Thyroid gland (tissue), 4 donors: ENCODE results near the gene ANKRD2. TPM values are rescaled to one million over a fixed set of nuclear protein-coding genes. Genes with fewer than 3 reads are reported as not detected.

ENCODE experiments used
- DNase-seq, 2 donors: peaks; one replicate each; pipeline ENCODE4 v3.0.0-alpha.2; 2019
- H3K27ac ChIP-seq, 3 donors: fragments of 200-600 bp; sonication (generic); 1 replicate in 2 of 3; 2 replicates in 1 of 3; pipeline ENCODE4 v1.5.1; 2016 to 2019; ENCODE audit warnings: mild to moderate bottlenecking in 1 of 3, moderate library complexity in 1 of 3
- H3K27me3 ChIP-seq: fragments of 200-600 bp; sonication (generic); one replicate; pipeline ENCODE4 v1.5.1; 2019
- H3K36me3 ChIP-seq, 2 donors: fragments of 200-600 bp; sonication (generic); one replicate each; pipeline ENCODE4 v1.5.1; 2016 to 2019
- H3K4me1 ChIP-seq, 2 donors: fragments of 200-600 bp; sonication (generic); one replicate each; pipeline ENCODE4 v1.5.1; 2017 to 2019
- H3K4me3 ChIP-seq, 3 donors: fragments of 200-600 bp; sonication (generic); replicated peaks in 1 of 3; 1 replicate in 2 of 3; 2 replicates in 1 of 3; pipeline ENCODE4 v1.5.1; 2016; ENCODE audit warnings: mild to moderate bottlenecking in 1 of 3
- H3K9me3 ChIP-seq: fragments of 200-600 bp; sonication (generic); one replicate; pipeline ENCODE4 v1.5.1; 2017
- POLR2A ChIP-seq, 2 donors: fragments of 450-650 bp; IDR thresholded peaks; one replicate each; pipeline ENCODE4 v1.6.1; 2017; ENCODE audit warnings: antibody characterized with exemption in 2 of 2, mild to moderate bottlenecking in 2 of 2, moderate library complexity in 1 of 2
- WGBS, 2 donors: methylation state at CpG; one replicate each; pipeline ENCODE4 v1.1.5; 2017; 5-methylcytosine and 5-hydroxymethylcytosine counted together
- intact Hi-C: fragments of 100-400 bp; cut with DNase I; formaldehyde crosslinking; loops from one replicate; pipeline ENCODE4 v1.15.1; 2023
- total RNA-seq, 4 donors: library from RNA; depleted of rRNA; stranded (reverse); fragments of >200 nt; gene quantifications; one replicate each; pipeline ENCODE4 v1.2.3, GENCODE V29; 2016
- TF ChIP-seq, protein P1 (sequence below), 6 experiments: fragments of 200-600 bp in 3 of 6; fragments of 450-650 bp in 3 of 6; sonication (generic) in 3 of 6; IDR thresholded peaks; one replicate each; pipeline ENCODE4 v1.5.1; 2016 to 2019; ENCODE audit warnings: antibody characterized with exemption in 6 of 6, mild to moderate bottlenecking in 2 of 6, inconsistent platforms in 1 of 6, moderate library complexity in 1 of 6

Gene ANKRD2
- total RNA-seq, 4 donors from 2014 or later = not detected

GRCh38 chr10:97618285-97618684 is 45.7 kb downstream of the ANKRD2 start:
- intact Hi-C loops = no loop called here
- no peak overlapping the region for H3K27ac ChIP-seq
- no peak overlapping the region for H3K4me3 ChIP-seq
- H3K9me3 ChIP-seq = no peaks in the 10 kb centered on the region
- H3K4me1 ChIP-seq = no peaks in the 10 kb centered on the region
- no peaks in the 10 kb centered on the region for H3K36me3 ChIP-seq
- TF ChIP-seq, protein P1, sequence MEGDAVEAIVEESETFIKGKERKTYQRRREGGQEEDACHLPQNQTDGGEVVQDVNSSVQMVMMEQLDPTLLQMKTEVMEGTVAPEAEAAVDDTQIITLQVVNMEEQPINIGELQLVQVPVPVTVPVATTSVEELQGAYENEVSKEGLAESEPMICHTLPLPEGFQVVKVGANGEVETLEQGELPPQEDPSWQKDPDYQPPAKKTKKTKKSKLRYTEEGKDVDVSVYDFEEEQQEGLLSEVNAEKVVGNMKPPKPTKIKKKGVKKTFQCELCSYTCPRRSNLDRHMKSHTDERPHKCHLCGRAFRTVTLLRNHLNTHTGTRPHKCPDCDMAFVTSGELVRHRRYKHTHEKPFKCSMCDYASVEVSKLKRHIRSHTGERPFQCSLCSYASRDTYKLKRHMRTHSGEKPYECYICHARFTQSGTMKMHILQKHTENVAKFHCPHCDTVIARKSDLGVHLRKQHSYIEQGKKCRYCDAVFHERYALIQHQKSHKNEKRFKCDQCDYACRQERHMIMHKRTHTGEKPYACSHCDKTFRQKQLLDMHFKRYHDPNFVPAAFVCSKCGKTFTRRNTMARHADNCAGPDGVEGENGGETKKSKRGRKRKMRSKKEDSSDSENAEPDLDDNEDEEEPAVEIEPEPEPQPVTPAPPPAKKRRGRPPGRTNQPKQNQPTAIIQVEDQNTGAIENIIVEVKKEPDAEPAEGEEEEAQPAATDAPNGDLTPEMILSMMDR (IDR thresholded peaks at IDR 0.05) = no peak
- TF ChIP-seq POLR2A (IDR thresholded peaks at IDR 0.05) = no peak
- no peaks in the 10 kb centered on the region for H3K27me3 ChIP-seq
- no peak for DNase-seq
- WGBS, 2 donors = 92 to 93% methylated on average over 4 of the region's 4 CpGs

DNA sequence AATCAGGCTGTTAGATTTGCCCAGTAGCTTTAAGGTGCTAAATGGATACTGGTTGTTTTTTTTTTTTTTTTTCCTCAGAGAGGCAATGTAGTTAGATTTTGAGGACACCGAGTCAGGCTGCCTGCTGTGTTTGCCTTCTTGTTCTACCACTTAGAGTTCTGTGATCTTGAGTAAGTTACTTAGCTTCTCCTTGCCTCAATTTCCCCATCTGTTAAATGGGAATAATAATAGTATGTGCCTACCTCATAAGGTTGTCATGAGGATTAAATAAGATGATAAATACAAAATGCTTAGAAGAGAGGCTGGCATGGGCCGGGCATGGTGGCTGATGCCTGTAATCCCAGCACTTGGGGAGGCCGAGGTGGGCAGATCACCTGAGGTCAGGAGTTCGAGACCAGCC is 46.2 kb downstream of the ANKRD2 start:
- TF ChIP-seq POLR2A (IDR thresholded peaks at IDR 0.05) = no peak
- WGBS, 2 donors = 94 to 96% methylated on average over 4 of the region's 4 CpGs
- H3K4me3 ChIP-seq = no peak overlapping the region
- no peaks in the 10 kb centered on the region for H3K4me1 ChIP-seq
- no peaks in the 10 kb centered on the region for H3K9me3 ChIP-seq
- intact Hi-C loops = no loop called here
- no peak for DNase-seq
- no peak overlapping the region for H3K27ac ChIP-seq
- no peaks in the 10 kb centered on the region for H3K36me3 ChIP-seq
- H3K27me3 ChIP-seq = no peaks in the 10 kb centered on the region

- Histone ChIP-seq H3K27ac (no peak overlapping the region), H3K4me1 (no peaks in the 10 kb centered on the region), H3K4me3 (no peak overlapping the region), H3K27me3 (no peaks in the 10 kb centered on the region), H3K36me3 (no peaks in the 10 kb centered on the region), H3K9me3 (no peaks in the 10 kb centered on the region)
- WGBS, 2 donors = 91 to 100% methylated on average over 1 of the region's 1 CpG
- no peak for DNase-seq
- TF ChIP-seq, protein P1 (IDR thresholded peaks at IDR 0.05) = no peak
- TF ChIP-seq POLR2A (IDR thresholded peaks at IDR 0.05) = no peak
- intact Hi-C loops = no loop called here
These were observed 50.7 kb downstream of the ANKRD2 start for GRCh38 chr10:97623277-97623676.

DNA sequence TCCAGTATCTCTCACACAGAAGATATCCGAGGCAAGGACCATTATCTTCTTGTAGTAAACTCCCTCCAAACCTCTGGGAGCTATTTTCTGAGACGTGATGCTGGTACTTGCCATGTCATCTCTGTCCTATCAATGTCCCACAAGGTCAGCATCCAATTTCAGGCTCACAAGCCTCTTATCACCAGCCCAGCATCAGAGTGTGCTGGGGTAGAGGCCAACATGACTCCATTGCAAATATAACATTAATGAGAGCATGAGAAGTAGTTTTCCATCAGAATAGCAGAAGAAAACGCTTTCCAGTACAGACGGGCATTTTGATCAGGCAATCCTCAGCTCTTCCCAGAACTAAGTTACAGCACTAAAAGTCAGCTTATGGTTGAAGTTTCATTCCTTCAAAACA is 55.2 kb downstream of the ANKRD2 start:
- intact Hi-C loops = no loop called here
- 72 to 80% methylated on average over 4 of the region's 4 CpGs for WGBS, 2 donors
- no peak for DNase-seq
- TF ChIP-seq, protein P1 (IDR thresholded peaks at IDR 0.05) = no peak
- TF ChIP-seq POLR2A (IDR thresholded peaks at IDR 0.05) = no peak
- Histone ChIP-seq H3K4me3 (no peak overlapping the region), H3K36me3 (no peaks in the 10 kb centered on the region), H3K4me1 (peaks cover 0 to 6% of the 10 kb centered on the region in 2 donors), H3K27ac (no peak overlapping the region), H3K27me3 (no peaks in the 10 kb centered on the region), H3K9me3 (no peaks in the 10 kb centered on the region)

DNA sequence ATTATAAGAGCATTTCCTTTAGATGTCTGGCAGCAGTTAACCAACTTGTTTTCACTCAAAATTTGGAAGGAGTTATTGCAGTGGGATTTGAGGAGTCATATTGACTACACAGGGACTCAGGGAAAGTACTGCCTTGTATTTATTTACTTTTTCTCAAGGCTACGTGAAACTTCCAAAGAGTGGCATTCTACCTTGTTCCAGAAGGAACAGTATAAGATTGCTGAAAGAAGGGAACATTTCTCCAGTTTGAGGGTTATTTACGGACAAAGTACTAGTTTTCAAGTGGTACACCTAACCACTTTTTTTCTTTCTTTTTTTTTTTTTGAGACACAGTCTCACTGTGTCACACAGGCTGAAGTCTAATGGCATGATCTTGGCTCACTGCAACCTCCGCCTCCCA is 55.6 kb downstream of the ANKRD2 start:
- intact Hi-C loops = no loop called here
- Histone ChIP-seq H3K9me3 (no peaks in the 10 kb centered on the region), H3K4me3 (no peak overlapping the region), H3K27me3 (no peaks in the 10 kb centered on the region), H3K4me1 (peaks cover 0 to 6% of the 10 kb centered on the region in 2 donors), H3K27ac (no peak overlapping the region), H3K36me3 (no peaks in the 10 kb centered on the region)
- no peak for DNase-seq
- 91 to 93% methylated on average over 3 of the region's 3 CpGs for WGBS, 2 donors
- TF ChIP-seq, protein P1 (IDR thresholded peaks at IDR 0.05) = no peak
- TF ChIP-seq POLR2A (IDR thresholded peaks at IDR 0.05) = no peak

- no peaks in the 10 kb centered on the region for H3K9me3 ChIP-seq
- WGBS, 2 donors = 94 to 97% methylated on average over 5 of the region's 5 CpGs
- no peak overlapping the region for H3K4me3 ChIP-seq
- H3K4me1 ChIP-seq = peaks cover 0 to 6% of the 10 kb centered on the region in 2 donors
- intact Hi-C loops = no loop called here
- no peak for DNase-seq
- H3K27me3 ChIP-seq = no peaks in the 10 kb centered on the region
- TF ChIP-seq, protein P1 (IDR thresholded peaks at IDR 0.05) = no peak
- no peak for TF ChIP-seq POLR2A (IDR thresholded peaks at IDR 0.05)
- no peaks in the 10 kb centered on the region for H3K36me3 ChIP-seq
- H3K27ac ChIP-seq = no peak overlapping the region
These were observed 56.7 kb downstream of the ANKRD2 start for GRCh38 chr10:97629289-97629688.
